GM19397 (cell line): ENCODE measurements around the gene GLIS1.

Experiments used
- ATAC-seq: cut with Tn5 transposase; IDR thresholded peaks from one replicate; pipeline ENCODE4 v1.9.1; 2021; ENCODE audit warnings: mild to moderate bottlenecking, moderate library complexity; ENCODE audit not compliant: unreplicated experiment

GLIS1 gene

GRCh38 chr1:53517109-53517508, 221.9 kb downstream of the GLIS1 start:
- ATAC-seq, result no peak

- ATAC-seq, result no peak
Observed at GRCh38 chr1:53516181-53516580, 222.8 kb downstream of the GLIS1 start.

GRCh38 chr1:53514436-53514835, 224.5 kb downstream of the GLIS1 start:
- ATAC-seq, result no peak

- ATAC-seq, result no peak
Observed at GRCh38 chr1:53513846-53514245, 225.1 kb downstream of the GLIS1 start.

GRCh38 chr1:53512807-53513755, 225.9 kb downstream of the GLIS1 start:
- no peak for ATAC-seq

- ATAC-seq, result no peak
Observed at GRCh38 chr1:53511933-53512806, 226.8 kb downstream of the GLIS1 start.

GRCh38 chr1:53511323-53511932, 227.5 kb downstream of the GLIS1 start:
- no peak for ATAC-seq

GRCh38 chr1:53510215-53510614, 228.7 kb downstream of the GLIS1 start:
- ATAC-seq, result no peak

- ATAC-seq, result no peak
Observed at GRCh38 chr1:53509775-53510174, 229.2 kb downstream of the GLIS1 start.

GRCh38 chr1:53508991-53509666, 229.8 kb downstream of the GLIS1 start:
- ATAC-seq, result no peak

- no peak for ATAC-seq
Observed at GRCh38 chr1:53508056-53508990, 230.6 kb downstream of the GLIS1 start.

GRCh38 chr1:53507116-53507820, 231.7 kb downstream of the GLIS1 start:
- ATAC-seq, result no peak

- no peak for ATAC-seq
Observed at GRCh38 chr1:53506355-53507050, 232.5 kb downstream of the GLIS1 start.

GRCh38 chr1:53505891-53506290, 233.1 kb downstream of the GLIS1 start:
- no peak for ATAC-seq

- ATAC-seq, result no peak
Observed at GRCh38 chr1:53505401-53505800, 233.6 kb downstream of the GLIS1 start.

GRCh38 chr1:53504901-53505300, 234.1 kb downstream of the GLIS1 start:
- no peak for ATAC-seq

GRCh38 chr1:53503433-53504217, 235.3 kb downstream of the GLIS1 start:
- ATAC-seq, result no peak
